ENCODE measurements around the gene CLCN6.

The CLCN6 gene

GRCh38 chr1:11795238-11795890, 10.6 kb upstream of the CLCN6 start:
- Histone ChIP-seq H3K9me3 (no peaks in the 10 kb centered on the region), H3K27me3 (no peaks in the 10 kb centered on the region), H3K4me3 (no peak overlapping the region), H3K36me3 (peaks cover 38 to 70% (median 50%) of the 10 kb centered on the region in 3 donors), H3K4me1 (peaks cover under 1 to 44% (median 18%) of the 10 kb centered on the region in 4 donors), H3K27ac (peak overlapping the region; percentile 50 to 69)
- no peak for TF ChIP-seq CTCF (IDR thresholded peaks at IDR 0.05)
- DNase-seq, result no peak
- intact Hi-C loops (cut with DNase I; ENCODE audit: low total_unique reads), result no loop called here

GRCh38 chr1:11796036-11796828, 9.8 kb upstream of the CLCN6 start:
- Histone ChIP-seq H3K36me3 (peaks cover 46 to 76% (median 59%) of the 10 kb centered on the region in 3 donors), H3K27ac (peak overlapping the region; percentile 63 to 69), H3K9me3 (no peaks in the 10 kb centered on the region), H3K27me3 (no peaks in the 10 kb centered on the region), H3K4me3 (no peak overlapping the region), H3K4me1 (peaks cover 0 to 37% (median 12%) of the 10 kb centered on the region in 4 donors)
- no peak for TF ChIP-seq CTCF (IDR thresholded peaks at IDR 0.05)
- DNase-seq, result peak in 1 of 2 donors; percentile 63
- intact Hi-C loops (cut with DNase I; ENCODE audit: low total_unique reads), result no loop called here

GRCh38 chr1:11797525-11798216, 8.3 kb upstream of the CLCN6 start:
- Histone ChIP-seq H3K36me3 (peaks cover 41 to 71% (median 59%) of the 10 kb centered on the region in 3 donors), H3K27ac (peak overlapping the region; percentile 63 to 69), H3K27me3 (no peaks in the 10 kb centered on the region), H3K4me1 (peaks cover 0 to 40% (median 16%) of the 10 kb centered on the region in 4 donors), H3K9me3 (no peaks in the 10 kb centered on the region), H3K4me3 (no peak overlapping the region)
- TF ChIP-seq CTCF (IDR thresholded peaks at IDR 0.05), result no peak
- intact Hi-C loops (cut with DNase I; ENCODE audit: low total_unique reads), result no loop called here
- DNase-seq, result peak; percentile 81 to 87

GRCh38 chr1:11799099-11799498, 6.9 kb upstream of the CLCN6 start:
- intact Hi-C loops (cut with DNase I; ENCODE audit: low total_unique reads), result no loop called here
- DNase-seq, result peak in 1 of 2 donors; percentile 48
- H3K27ac ChIP-seq, result peak overlapping the region in 1 of 2 donors; percentile 63

More at GRCh38 chr1:11799099-11799498, 6.9 kb upstream of the CLCN6 start:
- H3K4me1 ChIP-seq, result peaks cover 0 to 52% (median 25%) of the 10 kb centered on the region in 4 donors
- H3K27me3 ChIP-seq, result no peaks in the 10 kb centered on the region
- no peaks in the 10 kb centered on the region for H3K9me3 ChIP-seq
- peaks cover 36 to 59% (median 47%) of the 10 kb centered on the region in 3 donors for H3K36me3 ChIP-seq
- no peak overlapping the region for H3K4me3 ChIP-seq
- TF ChIP-seq CTCF (IDR thresholded peaks at IDR 0.05), result no peak
